GM12878 (cell line): ENCODE data around the gene DYNLT4. TPM values are rescaled to one million over a fixed set of nuclear protein-coding genes. Genes with fewer than 3 reads are reported as not detected.
A peak's percentile ranks its signal among the peaks of the same experiment; 100 is the strongest.

Source experiments
- ATAC-seq: fragments of 200-7000 bp; cut with Tn5 transposase; 3 replicates; pipeline ENCODE4 v1.9.1; 2020; ENCODE audit warnings: mild to moderate bottlenecking, moderate library complexity
- BruUV-seq: library from RNA; stranded (reverse); fragments of 400-500 nt; replicated peaks from 2 replicates; lab custom pipeline; 2021; lab: Mats Ljungman, UMichigan
- CTCF ChIA-PET: fragments of 300-600 bp; sonication (Branson Sonifier 250); formaldehyde crosslinking; extraction: SDS; loops from one replicate; lab custom pipeline; 2021; ENCODE audit warnings: inconsistent platforms; lab: Yijun Ruan, JAX
- POLR2A ChIA-PET: fragments of 350-600 bp; formaldehyde crosslinking; extraction: SDS; loops from one replicate; lab custom pipeline; 2021; ENCODE audit warnings: inconsistent platforms; lab: Charles Lee
- RAD21 ChIA-PET: fragments of 300-600 bp; sonication (Branson Sonifier 250); formaldehyde crosslinking; loops from one replicate; lab custom pipeline; 2023; ENCODE audit warnings: antibody characterized with exemption; ENCODE audit not compliant: unreplicated experiment; lab: Charles Lee
- SMC1A ChIA-PET: fragments of 300-600 bp; sonication (Branson Sonifier 250); formaldehyde crosslinking; loops from one replicate; lab custom pipeline; 2023; ENCODE audit not compliant: unreplicated experiment, uncharacterized antibody; lab: Charles Lee
- DNase-seq: peaks from one replicate; pipeline ENCODE4 v3.0.0-alpha.2; 2011; ENCODE audit warnings: low read depth, low spot score
- FAIRE-seq: peaks from 3 replicates; lab custom pipeline; 2011; peaks lifted over from hg19 to GRCh38; lab: Jason Lieb, UNC
- H2AFZ ChIP-seq: 2 replicates; pipeline ENCODE4 v1.6.0; 2011; ENCODE audit warnings: low read depth, low read length, control low read depth; ENCODE audit not compliant: control insufficient read depth
- H3K27ac ChIP-seq: 2 replicates; pipeline ENCODE4 v1.5.1; 2011; ENCODE audit warnings: control low read depth; ENCODE audit not compliant: control insufficient read depth, insufficient read depth
- H3K27me3 ChIP-seq, 2 experiments: replicated peaks in 1 of 2; 2 replicates each; pipeline versions ENCODE4 v1.6.0 to v1.6.1; 2011; ENCODE audit warnings: low read length in 1 of 2; ENCODE audit not compliant: control insufficient read depth in 2 of 2, insufficient read depth in 2 of 2
- H3K36me3 ChIP-seq, 2 experiments: 2 replicates each; pipeline ENCODE4 v1.5.1; 2011; ENCODE audit warnings: low read length in 1 of 2; ENCODE audit not compliant: control insufficient read depth in 2 of 2, insufficient read depth in 2 of 2
- H3K4me1 ChIP-seq: 2 replicates; pipeline ENCODE4 v1.6.1; 2011; ENCODE audit warnings: mild to moderate bottlenecking, low read length, moderate library complexity, mixed read lengths; ENCODE audit not compliant: control insufficient read depth, insufficient read depth
- H3K4me2 ChIP-seq: 2 replicates; pipeline ENCODE4 v1.6.0; 2011; ENCODE audit warnings: control low read depth; ENCODE audit not compliant: control insufficient read depth, insufficient read depth
- H3K4me3 ChIP-seq: fragments of 200-600 bp; sonication (generic); 2 replicates; pipeline ENCODE4 v1.5.1; 2016
- H3K79me2 ChIP-seq: 2 replicates; pipeline ENCODE4 v1.6.0; 2011; ENCODE audit warnings: low read length; ENCODE audit not compliant: control insufficient read depth, insufficient read depth
- H3K9ac ChIP-seq: 2 replicates; pipeline ENCODE4 v1.8.0; 2011; ENCODE audit warnings: low read length, control low read depth, mixed read lengths; ENCODE audit not compliant: control insufficient read depth, insufficient read depth
- H3K9me3 ChIP-seq: replicated peaks from 3 replicates; pipeline ENCODE4 v1.5.1; 2011; ENCODE audit warnings: mild to moderate bottlenecking, low read length; ENCODE audit not compliant: control insufficient read depth, insufficient read depth
- H4K20me1 ChIP-seq: 2 replicates; pipeline ENCODE4 v1.6.0; 2011; ENCODE audit not compliant: control insufficient read depth, insufficient read depth
- CREM ChIP-seq: IDR thresholded peaks from 2 replicates; pipeline ENCODE4 v1.6.1; 2014; ENCODE audit warnings: antibody characterized with exemption, low read depth
- EED ChIP-seq: sonication (generic); IDR thresholded peaks from 2 replicates; pipeline ENCODE4 v1.6.1; 2016; ENCODE audit warnings: antibody characterized with exemption, low read depth
- EZH2 ChIP-seq: IDR thresholded peaks from 2 replicates; pipeline ENCODE4 v1.6.1; 2012; ENCODE audit warnings: low read depth, mild to moderate bottlenecking, control low read depth, inconsistent platforms, low read length, borderline replicate concordance; ENCODE audit not compliant: control insufficient read depth
- IKZF1 ChIP-seq: fragments of 450-650 bp; conservative IDR thresholded peaks from 2 replicates; pipeline ENCODE4 v1.6.1; 2017; ENCODE audit warnings: antibody characterized with exemption, mild to moderate bottlenecking
- IRF4 ChIP-seq: IDR thresholded peaks from 2 replicates; pipeline ENCODE4 v1.6.1; 2011; ENCODE audit warnings: low read depth, low read length
- MTA2 ChIP-seq: fragments of 450-650 bp; IDR thresholded peaks from 2 replicates; pipeline ENCODE4 v1.6.1; 2016; ENCODE audit warnings: low read depth, mild to moderate bottlenecking, moderate library complexity
- POLR2AphosphoS5 ChIP-seq: IDR thresholded peaks from 2 replicates; pipeline ENCODE4 v1.6.1; 2011; ENCODE audit warnings: mild to moderate bottlenecking, low read length, inconsistent platforms
- RAD21 ChIP-seq: IDR thresholded peaks from 2 replicates; pipeline ENCODE4 v1.6.1; 2011; ENCODE audit warnings: mild to moderate bottlenecking, low read depth, low read length, moderate library complexity; ENCODE audit not compliant: insufficient read depth
- RUNX3 ChIP-seq: IDR thresholded peaks from 2 replicates; pipeline ENCODE4 v1.6.1; 2012; ENCODE audit warnings: low read length, inconsistent platforms
- SMAD1 ChIP-seq: fragments of 450-650 bp; IDR thresholded peaks from 2 replicates; pipeline ENCODE4 v1.6.1; 2018; ENCODE audit warnings: mild to moderate bottlenecking, low read depth; ENCODE audit not compliant: partially characterized antibody
- STAT1 ChIP-seq: fragments of 450-650 bp; conservative IDR thresholded peaks from 2 replicates; pipeline ENCODE4 v1.6.1; 2014; ENCODE audit warnings: antibody characterized with exemption, mild to moderate bottlenecking
- WGBS: methylation state at CpG from one replicate; pipeline ENCODE4 v1.1.6; 2016; ENCODE audit warnings: low lambda C conversion rate; ENCODE audit not compliant: insufficient replicate concordance, insufficient coverage; ENCODE audit errors: missing lambda C conversion rate; 5-methylcytosine and 5-hydroxymethylcytosine counted together
- in situ Hi-C: fragments of 300-500 bp; cut with MboI; formaldehyde crosslinking; loops from 9 replicates; pipeline ENCODE4 v1.14.3; 2018; ENCODE audit warnings: mixed read lengths
- intact Hi-C: fragments of 100-400 bp; cut with micrococcal nuclease; formaldehyde crosslinking; loops from one replicate; pipeline ENCODE4 v1.14.2; 2022; ENCODE audit not compliant: unreplicated experiment
- polyA plus RNA-seq, 11 experiments: library from polyadenylated mRNA; depleted of rRNA in 4 of 11; unstranded in 6 of 11; stranded (reverse) in 5 of 11; fragments of >200 nt; fragmentation: Nextera tagmentation in 4 of 11; fragmentation: Illumina TruSeq in 1 of 11; extraction: Ambion mirVana in 4 of 11; extraction: Trizol in 1 of 11; gene quantifications; 1 replicate in 1 of 11; 2 replicates in 10 of 11; pipeline versions ENCODE4 v1.2.1 to v1.2.3, GENCODE V29; 2011 to 2016; ENCODE audit warnings: inconsistent platforms in 2 of 11, missing spikeins in 2 of 11, low read depth in 1 of 11
- total RNA-seq, 4 experiments: library from RNA; depleted of rRNA in 3 of 4; stranded (reverse); fragments of >200 nt in 3 of 4; fragmentation: Illumina TruSeq in 1 of 4; extraction: Trizol in 1 of 4; gene quantifications; 2 replicates each; pipeline versions ENCODE4 v1.2.1 to v1.2.3, GENCODE V29; 2013 to 2021
- TF ChIP-seq, protein P1 (sequence below): fragments of 450-650 bp; IDR thresholded peaks from 2 replicates; pipeline ENCODE4 v1.6.1; 2018; ENCODE audit warnings: borderline replicate concordance, mild to moderate bottlenecking; ENCODE audit not compliant: partially characterized antibody
- TF ChIP-seq, protein P2 (sequence below): IDR thresholded peaks from 2 replicates; pipeline ENCODE4 v1.6.1; 2012; ENCODE audit warnings: mild to moderate bottlenecking, low read depth, low read length

DYNLT4 gene
- total and polyA plus RNA-seq, 10 of the 15 experiments (the other 5 are each of a cell fraction or from before 2014, with no cell fraction given), result 0.23 to 0.28 TPM; not detected in 8

- TF ChIP-seq, protein P1, sequence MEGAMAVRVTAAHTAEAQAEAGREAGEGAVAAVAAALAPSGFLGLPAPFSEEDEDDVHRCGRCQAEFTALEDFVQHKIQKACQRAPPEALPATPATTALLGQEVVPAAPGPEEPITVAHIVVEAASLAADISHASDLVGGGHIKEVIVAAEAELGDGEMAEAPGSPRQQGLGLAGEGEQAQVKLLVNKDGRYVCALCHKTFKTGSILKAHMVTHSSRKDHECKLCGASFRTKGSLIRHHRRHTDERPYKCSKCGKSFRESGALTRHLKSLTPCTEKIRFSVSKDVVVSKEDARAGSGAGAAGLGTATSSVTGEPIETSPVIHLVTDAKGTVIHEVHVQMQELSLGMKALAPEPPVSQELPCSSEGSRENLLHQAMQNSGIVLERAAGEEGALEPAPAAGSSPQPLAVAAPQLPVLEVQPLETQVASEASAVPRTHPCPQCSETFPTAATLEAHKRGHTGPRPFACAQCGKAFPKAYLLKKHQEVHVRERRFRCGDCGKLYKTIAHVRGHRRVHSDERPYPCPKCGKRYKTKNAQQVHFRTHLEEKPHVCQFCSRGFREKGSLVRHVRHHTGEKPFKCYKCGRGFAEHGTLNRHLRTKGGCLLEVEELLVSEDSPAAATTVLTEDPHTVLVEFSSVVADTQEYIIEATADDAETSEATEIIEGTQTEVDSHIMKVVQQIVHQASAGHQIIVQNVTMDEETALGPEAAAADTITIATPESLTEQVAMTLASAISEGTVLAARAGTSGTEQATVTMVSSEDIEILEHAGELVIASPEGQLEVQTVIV, result no peak
- TF ChIP-seq IRF4 (peak; percentile 49; the same call in 1 of the 2 replicates), RUNX3 (no peak), SMAD1 (no peak)
- TF ChIP-seq, all 136 proteins: peak for 26
Measured at GRCh38 chr1:44810101-44810761, 3.1 kb upstream of the DYNLT4 start (continued).

GRCh38 chr1:44808938-44809917 lies 2.1 kb upstream of the DYNLT4 start:
- POLR2A ChIA-PET, result interaction anchor here (0.7 to 5.1 kb wide), 22 partner anchors 9 to 498 kb away, joined by 3 to 59 read pairs (median 5); partner anchors contain the start of genes ARMH1, HECTD3, KIF2C and PLK3
- H3K4me3 ChIP-seq, result no peak overlapping the region
- peak; percentile 84 for TF ChIP-seq EED
- TF ChIP-seq, protein P2, sequence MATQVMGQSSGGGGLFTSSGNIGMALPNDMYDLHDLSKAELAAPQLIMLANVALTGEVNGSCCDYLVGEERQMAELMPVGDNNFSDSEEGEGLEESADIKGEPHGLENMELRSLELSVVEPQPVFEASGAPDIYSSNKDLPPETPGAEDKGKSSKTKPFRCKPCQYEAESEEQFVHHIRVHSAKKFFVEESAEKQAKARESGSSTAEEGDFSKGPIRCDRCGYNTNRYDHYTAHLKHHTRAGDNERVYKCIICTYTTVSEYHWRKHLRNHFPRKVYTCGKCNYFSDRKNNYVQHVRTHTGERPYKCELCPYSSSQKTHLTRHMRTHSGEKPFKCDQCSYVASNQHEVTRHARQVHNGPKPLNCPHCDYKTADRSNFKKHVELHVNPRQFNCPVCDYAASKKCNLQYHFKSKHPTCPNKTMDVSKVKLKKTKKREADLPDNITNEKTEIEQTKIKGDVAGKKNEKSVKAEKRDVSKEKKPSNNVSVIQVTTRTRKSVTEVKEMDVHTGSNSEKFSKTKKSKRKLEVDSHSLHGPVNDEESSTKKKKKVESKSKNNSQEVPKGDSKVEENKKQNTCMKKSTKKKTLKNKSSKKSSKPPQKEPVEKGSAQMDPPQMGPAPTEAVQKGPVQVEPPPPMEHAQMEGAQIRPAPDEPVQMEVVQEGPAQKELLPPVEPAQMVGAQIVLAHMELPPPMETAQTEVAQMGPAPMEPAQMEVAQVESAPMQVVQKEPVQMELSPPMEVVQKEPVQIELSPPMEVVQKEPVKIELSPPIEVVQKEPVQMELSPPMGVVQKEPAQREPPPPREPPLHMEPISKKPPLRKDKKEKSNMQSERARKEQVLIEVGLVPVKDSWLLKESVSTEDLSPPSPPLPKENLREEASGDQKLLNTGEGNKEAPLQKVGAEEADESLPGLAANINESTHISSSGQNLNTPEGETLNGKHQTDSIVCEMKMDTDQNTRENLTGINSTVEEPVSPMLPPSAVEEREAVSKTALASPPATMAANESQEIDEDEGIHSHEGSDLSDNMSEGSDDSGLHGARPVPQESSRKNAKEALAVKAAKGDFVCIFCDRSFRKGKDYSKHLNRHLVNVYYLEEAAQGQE, result 0 out of 2 replicates have a peak, but pooled peaks have one; percentile 5
- peak; percentile 9; the same call in 1 of the 2 replicates for TF ChIP-seq RAD21
- peak; percentile 61 for TF ChIP-seq IKZF1
- TF ChIP-seq EZH2, result no peak
- peak; percentile 54; the same call in 1 of the 2 replicates for TF ChIP-seq POLR2AphosphoS5
- TF ChIP-seq STAT1, result no peak
- peak; percentile 81 for TF ChIP-seq CREM
- peak; percentile 52 for TF ChIP-seq MTA2

More at GRCh38 chr1:44808938-44809917, 2.1 kb upstream of the DYNLT4 start:
- SMC1A ChIA-PET, result interaction anchor here (0.8 to 4.6 kb wide), 13 partner anchors 8 to 202 kb away, joined by 3 to 52 read pairs (median 5); partner anchors contain the start of genes HECTD3, PLK3, RNU5D-1 and RPS8
- RAD21 ChIA-PET, result interaction anchor here (1.0 to 3.5 kb wide), 14 partner anchors 9 to 530 kb away, joined by 3 to 41 read pairs (median 4); partner anchors contain the start of genes HECTD3, PLK3, RNU5D-1 and RPS8
- Histone ChIP-seq H3K9me3 (no peaks in the 10 kb centered on the region), H2AFZ (peak overlapping the region; percentile 70), H3K27ac (peak overlapping the region; percentile 95), H3K4me1 (peaks cover 48% of the 10 kb centered on the region), H3K79me2 (no peaks in the 10 kb centered on the region), H3K27me3 (no peaks in the 10 kb centered on the region), H4K20me1 (no peaks in the 10 kb centered on the region), H3K4me2 (peak overlapping the region; percentile 71), H3K9ac (peak overlapping the region; percentile 75), H3K36me3 (peaks cover 3 to 4% of the 10 kb centered on the region in 2 experiments; a peak in 3 of 4 replicates)
- CTCF ChIA-PET, result interaction anchor here (0.5 to 4.1 kb wide), 18 partner anchors 10 to 205 kb away, joined by 3 to 47 read pairs (median 4); partner anchors contain the start of genes BEST4, PLK3 and RNU5D-1
- in situ Hi-C loops, result loop anchor here (5.0 kb wide), 1 partner anchor 77 kb away; the partner anchor contains the start of gene RNU5D-1
- FAIRE-seq (peak; percentile 97), DNase-seq (peak; percentile 84), ATAC-seq (peak; percentile 55)
- intact Hi-C loops, result no loop called here
- WGBS, result 26% methylated on average over 6 of the region's 6 CpGs
- BruUV-seq, result TSS peak; percentile 71
